Effector memory CD8-positive, alpha-beta T cell (primary cell): ENCODE data around the gene C10orf62.
"Not testable (repeated sequence)": the region's sequence is repeated elsewhere in the genome, so short reads cannot be mapped to it uniquely, and the experiment has no call there.

Experiments
- ATAC-seq: fragments of 150-1000 bp; cut with Tn5 transposase; replicated peaks from 2 replicates; pipeline ENCODE4 v1.10.0; 2021; ENCODE audit warnings: mild to moderate bottlenecking, moderate library complexity
- DNase-seq, 3 experiments: peaks; one replicate each; pipeline ENCODE4 v3.0.0; 2021
- H3K27ac Mint-ChIP-seq, 2 donors: one replicate each; pipeline ENCODE4 v1.8.0; 2022; ENCODE audit warnings: mild to moderate bottlenecking in 2 of 2, mixed read lengths in 2 of 2, moderate library complexity in 2 of 2
- H3K27me3 Mint-ChIP-seq, 2 donors: one replicate each; pipeline ENCODE4 v1.8.0; 2022; ENCODE audit warnings: mixed read lengths in 2 of 2
- H3K36me3 Mint-ChIP-seq: one replicate; pipeline ENCODE4 v1.8.0; 2022; ENCODE audit warnings: mild to moderate bottlenecking, moderate library complexity, mixed read lengths; ENCODE audit not compliant: insufficient read depth
- H3K4me1 Mint-ChIP-seq, 2 donors: one replicate each; pipeline ENCODE4 v1.8.0; 2022; ENCODE audit warnings: low read depth in 2 of 2, mixed read lengths in 2 of 2
- H3K4me3 Mint-ChIP-seq, 2 donors: one replicate each; pipeline ENCODE4 v1.8.0; 2022; ENCODE audit warnings: mild to moderate bottlenecking in 2 of 2, mixed read lengths in 2 of 2, moderate library complexity in 2 of 2
- H3K9me3 Mint-ChIP-seq, 2 donors: one replicate each; pipeline ENCODE4 v1.8.0; 2022; ENCODE audit warnings: mixed read lengths in 2 of 2

Gene C10orf62

GRCh38 chr10:97633921-97634320 lies 44.4 kb downstream of the C10orf62 start:
- no peak for ATAC-seq
- peaks cover 11 to 14% of the 10 kb centered on the region in 2 donors for H3K4me1 Mint-ChIP-seq
- H3K9me3 Mint-ChIP-seq: no peaks in the 10 kb centered on the region
- H3K36me3 Mint-ChIP-seq: peaks cover 15% of the 10 kb centered on the region
- no peak for DNase-seq
- H3K27me3 Mint-ChIP-seq: no peaks in the 10 kb centered on the region
- H3K27ac Mint-ChIP-seq: peak overlapping the region in 1 of 2 donors; percentile 88
- H3K4me3 Mint-ChIP-seq: peak overlapping the region; percentile 95 to 99

DNA sequence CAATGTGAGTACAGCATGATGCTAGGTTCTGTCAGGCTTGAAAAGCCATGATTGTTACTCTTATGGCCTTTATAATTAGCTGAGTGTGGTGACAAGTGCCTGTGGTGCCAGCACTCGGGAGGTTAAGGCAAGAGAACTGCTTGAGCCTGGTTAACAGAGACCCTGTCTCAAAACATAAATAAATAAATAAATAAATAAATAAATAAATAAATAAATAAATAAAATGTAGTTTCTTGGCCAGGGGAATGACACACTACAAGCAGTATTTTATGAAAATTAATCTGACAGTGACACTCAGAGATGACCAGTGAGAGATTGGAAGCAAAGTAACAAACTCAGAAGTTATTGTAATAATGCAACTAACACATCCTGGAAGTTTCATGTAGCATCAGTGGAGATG lies 46.1 kb downstream of the C10orf62 start:
- DNase-seq: no peak
- Mint-ChIP-seq H3K27ac (no peak overlapping the region), H3K27me3 (no peaks in the 10 kb centered on the region), H3K4me1 (peaks cover 14% of the 10 kb centered on the region in 2 donors), H3K4me3 (no peak overlapping the region), H3K36me3 (peaks cover 19% of the 10 kb centered on the region), H3K9me3 (no peaks in the 10 kb centered on the region)
- no peak for ATAC-seq

- not testable (repeated sequence) for H3K27me3 Mint-ChIP-seq, H3K4me3 Mint-ChIP-seq, ATAC-seq, H3K27ac Mint-ChIP-seq, DNase-seq, H3K9me3 Mint-ChIP-seq
- Mint-ChIP-seq H3K36me3 (peaks cover 12% of the 10 kb centered on the region), H3K4me1 (peaks cover 16 to 25% of the 10 kb centered on the region in 2 donors)
These were observed 49.6 kb downstream of the C10orf62 start for GRCh38 chr10:97639090-97639489.

DNA sequence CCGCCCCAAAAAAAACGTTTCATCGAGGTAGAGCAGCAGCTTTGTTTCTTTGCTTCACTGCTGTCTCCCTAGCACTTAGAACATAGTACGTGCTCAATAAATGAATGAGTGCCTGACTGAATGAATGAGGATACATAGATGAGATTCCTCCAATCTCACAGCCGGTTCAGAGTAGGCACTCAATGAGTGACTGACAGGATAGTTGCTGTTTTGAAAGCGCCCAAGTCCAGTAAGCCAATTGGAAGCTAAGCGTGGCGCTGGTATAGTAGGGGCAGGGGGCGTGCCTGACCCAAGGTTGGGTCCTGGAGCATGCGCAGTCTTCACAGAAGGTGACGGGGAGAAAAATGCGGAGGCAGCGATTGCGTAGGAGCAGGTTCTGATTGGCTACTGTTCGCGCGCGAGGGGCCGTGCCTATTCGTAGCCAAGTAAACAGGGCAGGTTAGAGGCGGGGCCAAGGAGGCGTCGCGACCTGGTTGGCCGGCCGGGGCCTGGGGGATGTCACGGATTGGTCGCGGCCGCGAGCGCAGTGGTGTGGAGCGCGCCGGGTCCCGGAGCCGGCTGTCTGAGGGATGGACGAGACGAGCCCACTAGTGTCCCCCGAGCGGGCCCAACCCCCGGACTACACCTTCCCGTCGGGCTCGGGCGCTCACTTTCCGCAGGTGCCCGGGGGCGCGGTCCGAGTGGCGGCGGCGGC lies 50.8 kb downstream of the C10orf62 start, which contains the start of gene PI4K2A:
TSS of gene PI4K2A (plus strand) at position 498 of the 694 bp plus-strand sequence. CDS start at position 570, 72 bp downstream.
- Mint-ChIP-seq H3K9me3 (no peaks in the 10 kb centered on the region), H3K27ac (peak within 1 kb of the TSS; percentile 61 to 82), H3K27me3 (no peaks in the 10 kb centered on the region), H3K4me1 (peaks cover 16 to 25% of the 10 kb centered on the region in 2 donors), H3K36me3 (peaks cover 10% of the 10 kb centered on the region), H3K4me3 (peak within 1 kb of the TSS; percentile 90 to 97)
- peak; percentile 95 for ATAC-seq
- DNase-seq: peak; percentile 97 to 98 (median 97)
